AG04450 (cell line): ENCODE results near the gene ATPAF2. TPM values are rescaled to one million over a fixed set of nuclear protein-coding genes. Genes with fewer than 3 reads are reported as not detected.
A peak's percentile ranks its signal among the peaks of the same experiment; 100 is the strongest.

ENCODE experiments used
- CTCF ChIA-PET: fragments of 300-600, 350-600 bp; formaldehyde crosslinking; extraction: SDS; loops from one replicate; lab custom pipeline; 2022; ENCODE audit warnings: antibody characterized with exemption, inconsistent platforms; lab: Charles Lee
- POLR2A ChIA-PET: fragments of 350-600 bp; formaldehyde crosslinking; extraction: SDS; loops from one replicate; lab custom pipeline; 2021; ENCODE audit warnings: antibody characterized with exemption, inconsistent platforms; lab: Yijun Ruan, JAX
- DNase-seq: peaks from one replicate; pipeline ENCODE4 v3.0.0-alpha.2; 2011; ENCODE audit warnings: low read depth, low spot score
- H3K27ac ChIP-seq: one replicate; pipeline ENCODE4 v1.5.1; 2012; ENCODE audit warnings: low read depth, low read length, control low read depth
- H3K27me3 ChIP-seq: one replicate; pipeline ENCODE4 v1.6.0; 2012; ENCODE audit warnings: low read length; ENCODE audit not compliant: control insufficient read depth, insufficient read depth
- H3K4me3 ChIP-seq: 2 replicates; pipeline ENCODE4 v1.5.1; 2011; ENCODE audit warnings: mild to moderate bottlenecking, low read depth, low read length, control low read depth
- H3K9me3 ChIP-seq: 2 replicates; pipeline ENCODE4 v1.5.1; 2012; ENCODE audit warnings: low read length; ENCODE audit not compliant: control insufficient read depth, insufficient read depth
- CTCF ChIP-seq: IDR thresholded peaks from 2 replicates; pipeline ENCODE4 v1.5.1; 2011; ENCODE audit warnings: low read depth, low read length, control low read depth, inconsistent platforms
- polyA plus RNA-seq: library from polyadenylated mRNA; depleted of rRNA; stranded (reverse); fragments of >200 nt; gene quantifications from 2 replicates; pipeline ENCODE4 v1.2.3, GENCODE V29; 2011

The ATPAF2 gene
- polyA plus RNA-seq, 1 experiment: 16.6 TPM

- Histone ChIP-seq H3K4me3 (no peak overlapping the region), H3K27me3 (no peaks in the 10 kb centered on the region), H3K9me3 (no peaks in the 10 kb centered on the region), H3K27ac (no peak overlapping the region)
- ChIA-PET CTCF (no interaction called here), POLR2A (no interaction called here)
- no peak for TF ChIP-seq CTCF
- no peak for DNase-seq
Observed at GRCh38 chr17:17989081-17989480, 49.9 kb downstream of the ATPAF2 start.

DNA sequence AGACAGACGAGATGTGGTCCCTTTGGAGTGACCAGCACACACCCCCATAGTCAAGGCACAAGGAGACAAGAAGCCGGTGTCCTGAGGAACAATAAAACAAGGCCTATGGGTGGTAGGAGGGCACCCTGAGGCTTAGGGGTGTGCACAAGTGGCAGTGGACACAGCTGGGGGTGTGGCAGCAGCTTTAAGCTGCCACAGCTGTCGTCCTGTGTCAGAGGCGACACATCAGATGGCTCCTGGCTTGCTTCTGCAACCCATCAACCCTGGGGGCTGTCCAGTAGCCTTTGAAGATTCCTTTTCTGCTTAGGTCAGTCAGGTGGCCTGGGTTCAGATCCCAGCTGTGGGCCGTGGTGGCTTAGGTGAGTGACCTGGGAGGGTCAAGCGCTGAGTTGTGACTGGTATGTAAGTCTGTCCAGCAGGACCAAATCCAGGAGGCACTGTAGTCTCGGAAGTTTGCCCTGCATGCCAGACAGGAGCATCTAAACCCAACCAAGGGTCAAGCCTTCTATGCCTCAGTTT lies 50.5 kb downstream of the ATPAF2 start:
- no peak for TF ChIP-seq CTCF
- CTCF ChIA-PET: no interaction called here
- H3K4me3 ChIP-seq: no peak overlapping the region
- H3K27ac ChIP-seq: no peak overlapping the region
- no peaks in the 10 kb centered on the region for H3K9me3 ChIP-seq
- no peaks in the 10 kb centered on the region for H3K27me3 ChIP-seq
- POLR2A ChIA-PET: no interaction called here
- no peak for DNase-seq

GRCh38 chr17:17987901-17988300 lies 51.1 kb downstream of the ATPAF2 start:
- ChIA-PET CTCF (no interaction called here), POLR2A (no interaction called here)
- Histone ChIP-seq H3K27ac (no peak overlapping the region), H3K9me3 (no peaks in the 10 kb centered on the region), H3K27me3 (no peaks in the 10 kb centered on the region), H3K4me3 (no peak overlapping the region)
- no peak for TF ChIP-seq CTCF
- no peak for DNase-seq

GRCh38 chr17:17987187-17987896 lies 51.6 kb downstream of the ATPAF2 start:
- Histone ChIP-seq H3K27me3 (no peaks in the 10 kb centered on the region), H3K4me3 (no peak overlapping the region), H3K27ac (no peak overlapping the region), H3K9me3 (no peaks in the 10 kb centered on the region)
- DNase-seq: no peak
- ChIA-PET POLR2A (no interaction called here), CTCF (no interaction called here)
- no peak for TF ChIP-seq CTCF

DNA sequence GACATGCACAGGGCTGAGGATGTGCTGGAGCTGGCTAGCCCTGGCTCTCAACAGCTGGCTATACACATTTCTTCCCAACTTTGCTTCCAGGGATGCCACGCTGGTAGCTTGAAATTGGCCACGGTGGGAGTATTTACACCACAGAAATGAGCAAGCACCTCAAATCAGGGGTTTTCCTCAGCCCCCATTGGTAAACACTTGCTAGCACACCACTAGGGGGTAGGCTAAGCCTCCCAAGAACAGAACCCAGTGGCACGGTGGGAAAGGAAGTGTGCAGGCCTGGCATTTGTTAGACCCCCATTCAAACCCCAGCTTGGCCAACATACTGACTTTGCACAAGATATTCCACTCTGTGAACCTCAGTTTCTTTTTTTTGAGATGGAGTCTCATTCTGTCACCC lies 53.4 kb downstream of the ATPAF2 start:
- Histone ChIP-seq H3K4me3 (no peak overlapping the region), H3K9me3 (no peaks in the 10 kb centered on the region), H3K27ac (peak overlapping the region; percentile 2), H3K27me3 (no peaks in the 10 kb centered on the region)
- DNase-seq: no peak
- POLR2A ChIA-PET: no interaction called here
- CTCF ChIA-PET: interaction anchor here (3.0 kb wide), 1 partner anchor 48 kb away, joined by 11 read pairs; no protein-coding TSS in a partner anchor
- peak; percentile 39 for TF ChIP-seq CTCF
